Skeletal muscle cell (primary cell): ENCODE measurements around the gene PHC3.
"Not testable (repeated sequence)": the region's sequence is repeated elsewhere in the genome, so short reads cannot be mapped to it uniquely, and the experiment has no call there.

Experiments used
- DNase-seq: peaks from one replicate; pipeline ENCODE4 v3.0.0-alpha.2; 2010; ENCODE audit warnings: low read depth
- H3K4me3 ChIP-seq: 2 replicates; pipeline ENCODE4 v1.5.1; 2011; ENCODE audit warnings: low read depth, mild to moderate bottlenecking, control low read depth, low read length, moderate library complexity

PHC3 gene

DNA sequence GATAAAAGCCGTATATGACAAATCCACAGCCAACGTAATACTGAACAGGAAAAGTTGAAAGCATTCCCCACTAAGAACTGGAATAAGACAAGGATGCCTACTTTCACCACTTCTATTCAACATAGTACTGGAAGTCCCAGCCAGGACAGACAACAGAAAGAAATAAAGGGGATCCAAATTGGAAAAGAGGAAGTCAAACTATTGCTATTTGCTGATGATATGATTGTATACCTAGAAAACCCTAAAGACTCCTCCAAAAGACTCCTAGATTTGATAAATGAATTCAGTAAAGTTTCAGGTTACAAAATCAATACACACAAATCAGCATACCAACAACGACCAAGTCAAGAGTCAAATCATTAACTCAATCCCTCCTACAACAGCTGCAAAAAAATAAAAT is 14.2 kb upstream of the PHC3 start:
- H3K4me3 ChIP-seq, DNase-seq: not testable (repeated sequence)

DNA sequence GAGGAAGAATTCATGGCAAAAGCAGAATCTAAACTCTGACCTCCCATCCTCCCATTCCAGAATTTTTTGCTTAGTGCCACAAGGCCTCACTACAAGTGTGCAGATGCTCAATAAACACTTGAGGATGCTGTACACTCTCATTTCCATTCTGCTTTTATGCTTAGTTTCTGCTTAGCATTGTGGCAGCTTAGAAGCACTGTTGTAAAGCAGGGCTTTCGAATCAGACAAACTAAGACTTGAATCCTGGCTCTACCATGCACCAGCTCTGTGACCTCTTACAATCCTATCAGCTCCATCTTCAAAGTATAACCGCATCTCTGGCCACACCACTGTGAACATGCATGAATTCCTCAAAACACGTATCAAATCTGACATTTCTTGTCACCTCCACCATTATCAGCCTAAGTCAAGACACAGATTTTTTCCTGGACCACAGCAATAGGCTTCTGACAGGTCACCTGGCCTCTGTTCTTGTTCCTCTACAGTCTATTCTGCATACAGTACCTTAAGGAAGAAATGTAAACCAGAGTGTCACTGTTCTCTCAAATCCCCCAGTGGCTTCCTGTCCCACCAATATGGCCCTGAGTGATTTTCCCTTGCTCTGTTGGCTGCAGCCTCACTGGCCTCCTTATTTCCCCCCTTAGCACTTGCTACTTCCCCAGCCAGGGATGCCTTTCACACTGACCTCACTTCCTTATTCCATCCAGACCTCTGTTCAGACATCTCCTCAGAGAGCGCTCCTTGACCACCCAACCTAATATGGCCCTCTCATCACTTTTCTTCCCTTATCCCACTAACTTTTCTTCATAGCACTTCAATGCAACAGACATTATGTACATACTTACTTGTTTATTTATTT is 8.1 kb upstream of the PHC3 start:
- H3K4me3 ChIP-seq, result no peak overlapping the region
- no peak for DNase-seq

DNA sequence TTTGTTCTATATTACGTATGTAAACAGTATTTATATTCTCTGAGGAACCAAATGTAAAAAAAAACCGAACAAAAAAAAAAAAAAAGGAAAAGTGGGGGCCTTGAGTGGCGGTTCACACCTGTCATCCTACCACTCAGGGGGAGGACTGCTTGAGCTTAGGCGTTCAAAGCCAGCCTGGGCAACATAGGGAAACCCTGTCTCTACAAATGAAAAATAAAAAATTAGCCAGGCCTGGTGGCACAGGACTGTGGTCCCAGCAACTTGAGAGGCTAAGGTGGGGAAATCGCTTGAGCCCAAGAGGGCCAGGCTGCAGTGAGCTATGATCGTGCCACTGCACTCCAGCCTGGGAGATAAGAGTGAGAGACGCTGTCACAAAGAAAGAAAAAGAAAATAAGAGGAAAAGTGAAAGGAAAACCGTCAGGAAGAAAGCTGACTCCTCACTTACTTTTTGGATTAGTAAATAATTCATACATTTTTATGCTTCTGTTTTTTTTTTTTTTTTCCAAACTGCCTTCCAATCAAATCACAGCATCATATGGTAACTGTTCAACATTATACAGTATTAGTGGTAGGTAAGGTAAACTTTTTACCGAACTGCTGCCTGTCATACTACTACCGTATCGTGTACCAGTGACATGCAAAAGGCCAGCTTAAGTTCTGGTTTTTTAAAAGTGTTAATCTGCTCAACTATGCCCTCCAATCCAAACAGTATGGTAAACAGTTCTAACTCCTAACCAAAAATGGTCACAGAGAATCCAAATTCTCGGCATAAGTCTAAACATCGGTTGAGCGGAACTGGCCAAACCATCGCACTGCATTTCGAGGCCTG is 1.2 kb downstream of the PHC3 start:
- DNase-seq, result no peak
- H3K4me3 ChIP-seq, result peak overlapping the region; percentile 96

DNA sequence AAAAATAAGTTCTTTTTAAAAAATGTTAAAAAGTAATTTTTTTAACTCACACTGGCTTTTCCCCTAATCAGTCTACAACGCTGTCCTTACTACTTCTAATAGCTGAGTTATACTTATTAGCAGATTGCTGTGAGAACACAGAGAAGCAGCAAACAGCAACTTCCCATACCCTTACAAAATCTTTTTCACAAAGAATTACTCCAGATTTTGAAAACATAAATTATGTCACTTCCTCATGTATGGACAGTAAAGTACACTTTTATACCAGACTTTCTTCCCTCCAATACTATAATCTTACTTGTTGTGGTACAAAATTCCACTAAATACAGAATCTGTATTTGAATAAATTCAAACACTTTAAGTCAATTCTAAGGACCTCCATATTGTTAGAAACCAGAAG is 2.1 kb downstream of the PHC3 start:
- peak overlapping the region; percentile 96 for H3K4me3 ChIP-seq
- no peak for DNase-seq

DNA sequence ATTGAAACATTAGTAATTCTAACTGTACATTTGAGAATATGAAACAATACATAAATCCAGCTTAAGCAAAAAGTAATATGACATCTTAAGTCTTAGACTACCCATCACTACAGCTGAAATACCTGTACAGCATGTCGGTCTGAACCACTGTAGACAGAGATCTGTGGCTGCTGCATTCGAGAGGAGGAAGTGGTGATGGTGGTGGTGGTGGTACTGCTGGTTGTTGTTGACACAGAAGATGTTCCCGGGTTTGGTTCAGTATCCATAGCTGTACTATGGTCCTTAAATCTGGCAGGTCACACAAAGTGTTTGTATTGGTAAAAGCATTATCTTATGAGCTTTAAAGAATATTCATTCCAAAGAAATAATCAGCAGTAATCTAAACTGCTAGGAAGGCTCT is 2.9 kb downstream of the PHC3 start:
- DNase-seq, result no peak
- no peak overlapping the region for H3K4me3 ChIP-seq

DNA sequence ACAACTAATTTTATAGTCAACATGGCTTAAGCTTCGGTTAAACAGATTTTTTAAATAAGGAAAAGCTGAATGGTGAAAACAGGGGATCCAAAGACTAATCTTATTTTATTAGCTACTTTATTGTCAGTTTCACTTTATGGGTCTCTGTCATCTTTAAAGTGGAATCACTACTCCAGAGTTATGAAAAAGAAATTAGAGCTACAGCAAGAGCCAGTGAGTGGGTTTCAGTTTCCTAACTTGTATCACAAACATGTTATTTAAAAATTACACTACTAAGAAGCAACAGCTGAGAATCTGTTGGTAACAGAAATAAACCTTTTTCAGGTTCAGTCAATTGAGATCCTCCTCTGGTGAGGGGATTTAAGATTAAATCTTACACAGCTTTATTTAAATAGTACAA is 10.0 kb downstream of the PHC3 start:
- no peak for DNase-seq
- H3K4me3 ChIP-seq, result no peak overlapping the region

DNA sequence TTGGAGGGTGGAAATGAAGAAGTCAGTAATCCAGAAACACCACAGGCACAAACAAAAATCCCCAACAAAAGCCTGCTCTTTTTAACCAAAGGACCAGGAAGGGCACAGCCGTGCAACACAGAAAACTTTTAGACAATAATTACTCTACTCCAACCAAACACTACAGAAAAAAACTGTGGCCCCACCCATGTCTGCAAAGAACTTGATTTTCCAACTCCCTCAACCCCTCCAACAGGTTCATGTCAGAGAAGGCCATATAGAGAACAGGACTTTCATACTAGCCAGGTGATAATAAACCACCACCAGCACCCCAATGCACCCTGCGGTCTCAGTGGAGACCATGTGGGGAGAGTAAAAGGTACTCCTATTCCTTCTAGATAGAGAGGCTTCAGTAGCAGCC is 16.8 kb downstream of the PHC3 start:
- DNase-seq, result no peak

DNA sequence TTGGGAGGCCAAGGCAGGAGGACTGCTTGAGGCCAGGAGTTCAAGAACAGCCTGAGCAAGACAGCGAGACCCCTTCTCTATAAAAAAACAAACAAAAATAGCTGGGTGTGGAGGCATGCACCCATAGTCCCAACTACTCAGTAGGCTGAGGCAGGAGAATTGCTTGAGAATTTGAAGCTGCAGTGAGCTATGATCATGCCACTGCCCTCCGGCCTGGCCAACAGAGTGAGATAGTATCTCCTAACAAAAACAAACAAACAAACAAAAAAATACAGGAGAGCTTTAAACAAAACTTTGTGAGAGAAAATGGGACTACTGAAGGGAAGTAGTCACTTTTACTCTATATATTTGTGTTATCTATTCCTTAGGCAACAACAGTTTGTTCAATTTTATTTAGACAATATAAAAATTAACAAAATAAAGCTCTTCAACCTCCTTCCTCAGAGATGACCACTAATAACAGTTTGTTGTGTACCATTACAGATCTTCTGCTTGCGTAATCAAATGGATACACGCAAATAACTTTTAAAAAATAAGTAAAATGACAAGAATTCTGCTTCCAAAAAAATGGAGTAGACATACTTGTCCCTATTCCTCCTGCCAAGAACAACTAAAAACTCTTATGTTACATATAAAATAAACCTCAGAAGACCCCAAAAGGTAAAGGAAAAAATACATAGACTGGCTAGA is 17.4 kb downstream of the PHC3 start:
- no peak for DNase-seq
- no peak overlapping the region for H3K4me3 ChIP-seq

More for the DNA sequence above, 16.8 kb downstream of the PHC3 start:
- no peak overlapping the region for H3K4me3 ChIP-seq

DNA sequence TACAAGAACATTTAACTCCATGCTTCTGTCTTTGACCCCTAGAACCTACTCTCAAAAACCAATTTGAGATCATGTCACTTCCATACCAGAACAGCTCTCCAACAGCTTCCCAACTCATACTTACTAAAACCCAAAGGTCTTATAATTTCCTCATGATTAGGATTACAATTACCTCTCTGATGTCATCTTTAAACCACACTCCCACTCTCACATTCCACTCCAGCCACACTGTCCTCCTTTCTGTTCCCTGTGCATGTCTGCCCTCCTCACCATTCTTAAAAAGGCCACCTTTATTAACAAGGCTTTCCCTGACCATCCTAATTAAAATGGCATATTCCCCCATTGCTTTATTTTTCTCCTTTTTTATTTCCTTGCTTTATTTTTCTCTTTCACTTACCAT is 18.9 kb downstream of the PHC3 start:
- H3K4me3 ChIP-seq, result no peak overlapping the region
- peak; percentile 20 for DNase-seq

DNA sequence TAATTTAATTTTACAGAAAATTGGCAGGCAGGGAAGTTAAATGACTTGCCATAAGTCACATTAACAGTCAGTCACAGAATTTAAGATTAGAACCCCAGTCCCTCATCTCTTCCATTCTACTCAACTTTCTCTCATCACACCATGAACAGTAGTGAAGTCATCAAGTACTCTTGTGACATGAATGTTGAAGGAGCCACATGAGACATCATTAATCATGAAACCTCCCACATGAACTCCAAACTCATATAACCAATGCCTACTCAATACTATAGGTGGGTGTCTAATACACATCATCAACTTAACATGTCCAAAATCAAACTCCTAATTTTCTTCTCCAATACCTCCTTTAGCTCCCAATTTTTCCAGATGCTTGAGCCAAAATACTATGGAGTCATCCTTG is 19.5 kb downstream of the PHC3 start:
- H3K4me3 ChIP-seq, result no peak overlapping the region
- no peak for DNase-seq

DNA sequence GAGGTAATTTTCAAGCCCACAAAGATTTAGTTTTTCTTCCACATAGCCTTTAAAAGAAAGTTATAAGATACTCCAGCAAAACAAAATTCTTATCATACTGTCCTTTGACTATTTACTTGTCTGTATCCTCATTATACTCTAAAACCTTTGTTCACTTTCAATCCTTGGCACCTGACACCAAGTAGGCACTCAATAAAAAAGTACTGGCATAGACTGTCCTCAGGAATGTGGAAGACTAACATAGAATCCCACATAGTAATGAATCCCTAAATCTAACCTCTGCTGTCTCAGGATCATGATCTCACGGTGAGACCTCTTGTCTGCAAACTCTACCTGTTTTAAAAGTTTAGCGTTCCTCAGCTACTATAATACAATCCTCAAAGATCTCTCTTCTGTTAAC is 21.6 kb downstream of the PHC3 start:
- H3K4me3 ChIP-seq, result no peak overlapping the region
- no peak for DNase-seq

DNA sequence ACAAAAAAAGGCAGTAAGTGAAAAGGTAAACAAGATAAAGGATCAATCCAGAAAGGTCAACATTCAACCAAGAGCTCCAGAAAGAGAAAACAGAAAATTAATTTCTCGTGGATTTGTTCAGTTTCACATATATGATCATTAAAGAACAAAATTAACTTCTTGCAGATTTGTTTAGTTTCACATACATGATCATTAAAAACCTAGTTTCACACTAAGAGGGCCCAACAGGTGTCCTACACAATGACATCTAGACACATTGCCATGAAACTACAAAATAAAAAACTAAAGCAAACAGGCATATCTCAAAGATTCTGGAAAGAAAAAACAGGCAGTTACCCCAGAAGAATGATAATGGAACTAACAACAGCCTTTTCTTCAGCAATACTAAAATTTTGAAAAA is 22.1 kb downstream of the PHC3 start:
- no peak for DNase-seq
- no peak overlapping the region for H3K4me3 ChIP-seq

DNA sequence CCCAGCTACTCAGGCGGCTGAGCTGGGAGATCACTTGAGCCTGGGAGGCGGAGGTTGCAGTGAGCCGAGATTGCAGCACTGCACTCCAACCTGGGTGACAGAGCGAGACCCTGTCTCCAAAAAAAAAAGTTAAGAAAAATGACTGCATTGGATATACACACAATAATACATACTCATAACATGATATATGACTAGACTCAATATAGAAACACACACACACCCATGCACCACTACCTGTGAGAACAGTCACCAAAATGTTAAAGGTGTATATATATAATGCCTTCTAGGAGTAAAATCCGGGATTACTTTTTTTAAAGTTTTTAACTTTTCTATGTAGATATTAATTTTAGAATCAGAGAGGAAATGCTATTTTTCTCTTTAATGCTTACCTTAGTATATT is 25.9 kb downstream of the PHC3 start:
- no peak for DNase-seq
- no peak overlapping the region for H3K4me3 ChIP-seq

DNA sequence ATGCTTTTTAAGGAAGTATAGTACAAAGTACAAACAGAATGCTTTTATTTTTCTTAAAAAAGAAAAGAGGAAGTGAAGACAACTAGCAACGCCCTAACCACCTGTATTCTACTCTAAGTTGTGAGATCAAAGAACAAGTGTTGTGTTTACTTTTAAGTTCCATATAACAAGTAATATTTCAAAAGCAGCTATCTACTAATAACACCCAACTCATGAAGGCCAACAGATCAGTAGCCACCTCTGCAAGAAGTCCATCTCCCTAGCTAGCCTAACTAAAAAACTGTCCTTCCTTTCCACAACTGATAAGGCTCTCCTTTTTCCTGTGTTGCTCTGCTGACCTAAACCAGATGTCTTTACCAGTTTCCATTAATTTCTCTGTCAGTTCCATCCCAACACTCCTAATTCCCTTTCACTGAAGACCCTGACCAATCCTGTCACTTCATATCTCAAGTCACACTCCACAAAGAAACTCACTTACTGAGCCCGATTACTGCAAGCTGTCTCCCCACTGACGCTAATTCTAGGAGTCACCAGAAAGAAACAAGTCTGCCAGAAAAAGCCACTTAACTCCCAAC is 26.9 kb downstream of the PHC3 start:
- no peak for DNase-seq
- no peak overlapping the region for H3K4me3 ChIP-seq

DNA sequence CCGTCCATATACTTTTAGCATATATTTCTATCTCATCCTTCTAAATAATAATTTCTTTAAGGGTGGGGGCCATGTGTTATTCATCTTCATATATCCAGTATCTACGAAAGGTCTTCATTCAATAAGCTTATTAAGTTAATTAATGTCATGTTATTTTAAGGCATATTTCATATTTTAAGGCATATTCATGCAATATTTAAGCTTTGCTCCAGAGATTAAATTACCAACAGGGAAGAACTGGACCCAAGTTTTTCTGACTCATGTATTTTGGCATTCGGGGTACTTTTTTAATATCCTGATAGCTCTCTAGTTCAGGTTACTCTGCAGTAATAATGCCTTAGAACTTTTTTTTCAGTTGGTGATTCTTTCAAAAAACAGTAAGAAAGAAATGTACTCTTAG is 27.4 kb downstream of the PHC3 start:
- H3K4me3 ChIP-seq, result no peak overlapping the region
- DNase-seq, result no peak

DNA sequence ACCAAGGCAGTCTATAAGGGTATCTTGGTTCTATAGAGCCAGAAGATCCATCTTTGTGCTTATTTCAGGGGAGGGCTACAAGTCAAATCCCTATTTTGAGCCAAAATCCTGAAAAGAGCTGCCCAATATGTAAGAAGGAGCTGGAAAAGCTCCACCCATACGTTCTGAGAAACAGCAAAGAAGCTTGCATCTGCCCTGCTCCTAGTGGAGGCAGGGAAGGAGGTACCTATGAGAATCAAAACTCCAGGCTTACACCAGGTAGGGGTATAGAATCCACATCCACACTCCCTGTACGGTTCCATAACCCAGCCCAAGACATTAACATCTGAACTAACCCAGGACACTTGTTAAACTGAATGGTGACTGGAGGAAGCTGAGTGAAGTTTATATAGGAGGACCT is 30.0 kb downstream of the PHC3 start:
- no peak for DNase-seq
- H3K4me3 ChIP-seq, result no peak overlapping the region

DNA sequence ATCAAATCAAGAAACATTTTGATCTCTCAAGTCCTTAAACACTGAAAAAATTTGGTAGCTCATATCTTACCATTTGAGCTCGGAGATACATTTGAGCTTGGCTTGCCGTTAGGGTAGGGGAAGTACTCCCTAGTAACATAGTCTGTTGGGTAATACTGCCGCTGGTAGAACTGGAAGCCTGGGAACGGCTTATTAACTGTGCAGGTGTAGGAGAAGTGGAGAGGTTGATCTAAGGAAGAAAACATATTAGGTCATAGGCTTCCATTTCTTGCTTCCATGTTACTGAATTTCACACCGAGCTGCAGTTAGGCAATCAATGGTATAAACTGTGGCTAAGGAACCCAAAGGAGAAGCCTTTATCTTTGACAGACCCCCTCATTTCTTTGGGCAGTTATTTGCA is 32.5 kb downstream of the PHC3 start:
- no peak overlapping the region for H3K4me3 ChIP-seq
- no peak for DNase-seq

DNA sequence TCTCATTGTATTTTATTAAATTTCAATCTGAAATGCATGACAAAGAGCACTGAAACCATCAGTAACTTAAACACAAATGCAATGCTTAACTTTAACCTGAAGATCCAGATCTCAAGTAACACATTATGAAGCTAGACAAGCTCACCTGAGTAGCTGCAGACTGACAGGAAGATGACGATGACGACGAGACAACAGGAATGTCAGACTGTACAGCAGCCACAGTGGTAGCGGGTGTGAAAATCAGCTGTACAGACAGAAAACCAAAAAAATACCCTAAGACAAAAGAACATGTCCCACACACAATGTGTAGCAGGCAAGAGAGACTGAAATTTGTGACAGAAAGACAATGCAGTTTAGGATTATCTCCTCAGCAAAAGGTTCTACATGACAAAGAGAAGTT is 36.3 kb downstream of the PHC3 start:
- no peak overlapping the region for H3K4me3 ChIP-seq
- DNase-seq, result no peak

DNA sequence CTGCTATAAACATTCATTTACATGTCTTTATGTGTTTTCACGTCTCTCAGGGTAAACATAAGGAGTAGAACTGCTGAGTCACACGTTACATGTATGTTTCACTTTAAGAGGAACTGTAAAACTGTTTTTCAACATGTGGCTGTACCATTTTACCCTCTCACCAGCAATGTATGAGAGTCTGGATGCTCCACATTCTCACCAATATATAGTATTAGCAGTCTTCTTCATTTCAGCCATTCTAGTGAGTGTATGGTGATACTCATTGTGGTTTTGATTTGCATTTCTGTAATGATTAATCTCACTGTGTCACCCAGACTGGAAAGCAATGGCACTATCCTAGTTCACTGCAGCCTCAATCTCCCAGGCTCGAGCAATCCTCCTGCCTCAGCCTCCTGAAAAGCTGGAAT is 37.1 kb downstream of the PHC3 start:
- H3K4me3 ChIP-seq, result no peak overlapping the region
- DNase-seq, result no peak

DNA sequence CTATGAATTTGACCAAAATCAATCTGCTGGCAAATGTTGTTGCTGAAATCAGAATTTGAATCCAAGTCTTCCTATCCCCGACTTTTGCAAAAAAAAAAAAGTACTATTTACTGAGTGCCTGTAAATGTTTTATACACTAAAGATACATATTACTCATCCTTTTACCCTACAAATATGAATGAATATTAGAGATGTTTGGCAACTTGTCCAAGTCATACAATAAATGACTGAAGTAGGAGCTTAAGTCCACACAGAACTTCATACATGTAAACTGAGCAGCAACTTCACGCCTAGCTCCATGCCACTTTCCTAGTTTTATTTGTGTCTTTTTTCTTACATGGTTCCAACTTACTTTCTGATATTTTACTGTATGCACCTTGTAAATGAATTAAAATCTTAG is 39.2 kb downstream of the PHC3 start:
- no peak for DNase-seq
- no peak overlapping the region for H3K4me3 ChIP-seq
